OCI-LY7 (cell line): ENCODE data around the gene VASH1. TPM values are rescaled to one million over a fixed set of nuclear protein-coding genes. Genes with fewer than 3 reads are reported as not detected.

Source experiments
- BruUV-seq: library from RNA; stranded (reverse); fragments of 400-500 nt; replicated peaks from 2 replicates; lab custom pipeline; 2021; lab: Mats Ljungman, UMichigan
- CTCF ChIA-PET: fragments of 300-600 bp; sonication (Branson Sonifier 250); formaldehyde crosslinking; loops from one replicate; lab custom pipeline; 2022; ENCODE audit warnings: antibody characterized with exemption; ENCODE audit not compliant: unreplicated experiment; lab: Charles Lee
- POLR2A ChIA-PET: fragments of 300-600 bp; sonication (Branson Sonifier 250); formaldehyde crosslinking; loops from one replicate; lab custom pipeline; 2022; ENCODE audit warnings: antibody characterized with exemption; lab: Charles Lee
- DNase-seq: peaks from one replicate; pipeline ENCODE4 v3.0.0-alpha.2; 2015; ENCODE audit warnings: low spot score
- H2AFZ ChIP-seq: fragments of 200-600 bp; sonication (generic), shearing (Covaris generic); 2 replicates; pipeline ENCODE4 v1.6.1; 2014; ENCODE audit warnings: mild to moderate bottlenecking, antibody characterized with exemption, low read length, moderate library complexity
- H3K27ac ChIP-seq: fragments of 200-600 bp; sonication (generic); 2 replicates; pipeline ENCODE4 v1.5.1; 2014; ENCODE audit warnings: mixed run types, low read depth, mild to moderate bottlenecking, moderate library complexity, low read length, inconsistent platforms; ENCODE audit not compliant: poor library complexity, severe bottlenecking
- H3K36me3 ChIP-seq: fragments of 200-600 bp; sonication (generic); 2 replicates; pipeline ENCODE4 v1.6.1; 2014; ENCODE audit warnings: mild to moderate bottlenecking, antibody characterized with exemption, low read length, moderate library complexity, mixed read lengths; ENCODE audit not compliant: insufficient read depth
- H3K4me1 ChIP-seq: fragments of 200-600 bp; sonication (generic); 2 replicates; pipeline ENCODE4 v1.5.1; 2014; ENCODE audit warnings: mild to moderate bottlenecking, low read length; ENCODE audit not compliant: insufficient read depth, poor library complexity, severe bottlenecking
- H3K4me2 ChIP-seq: fragments of 200-600 bp; sonication (generic); 2 replicates; pipeline ENCODE4 v1.6.1; 2014; ENCODE audit warnings: mild to moderate bottlenecking, low read length
- H3K4me3 ChIP-seq: fragments of 200-600 bp; sonication (generic); 2 replicates; pipeline ENCODE4 v1.5.1; 2014; ENCODE audit warnings: mild to moderate bottlenecking, low read depth, low read length; ENCODE audit not compliant: poor library complexity, severe bottlenecking
- H3K79me2 ChIP-seq: fragments of 200-600 bp; sonication (generic); 2 replicates; pipeline ENCODE4 v1.6.1; 2016; ENCODE audit warnings: low read depth, mild to moderate bottlenecking, low read length, moderate library complexity, mixed read lengths; ENCODE audit not compliant: insufficient read depth
- H3K9me2 ChIP-seq: fragments of 200-600 bp; sonication (generic); 2 replicates; pipeline ENCODE4 v1.6.1; 2016; ENCODE audit warnings: mild to moderate bottlenecking, low read length, mixed read lengths; ENCODE audit not compliant: insufficient read depth
- H3K9me3 ChIP-seq: fragments of 200-600 bp; sonication (generic); 2 replicates; pipeline ENCODE4 v1.6.1; 2014; ENCODE audit warnings: mild to moderate bottlenecking, mixed run types, low read length, mixed read lengths
- H4K20me1 ChIP-seq: fragments of 200-600 bp; sonication (generic); 2 replicates; pipeline ENCODE4 v1.6.1; 2014; ENCODE audit warnings: mild to moderate bottlenecking, antibody characterized with exemption, low read length, moderate library complexity, mixed read lengths; ENCODE audit not compliant: insufficient read depth
- CTCF ChIP-seq: fragments of 200-600 bp; sonication (generic); conservative IDR thresholded peaks from 2 replicates; pipeline ENCODE4 v1.5.1; 2014; ENCODE audit warnings: mild to moderate bottlenecking, antibody characterized with exemption, low read length, moderate library complexity, mixed read lengths
- EZH2phosphoT487 ChIP-seq: fragments of 200-600 bp; sonication (generic); IDR thresholded peaks from 2 replicates; pipeline ENCODE4 v1.6.1; 2018; ENCODE audit warnings: low read depth, borderline replicate concordance, mild to moderate bottlenecking, mixed run types, antibody characterized with exemption, low read length, moderate library complexity, mixed read lengths
- intact Hi-C: fragments of 100-400 bp; cut with micrococcal nuclease; formaldehyde crosslinking; loops from one replicate; pipeline ENCODE4 v1.10.0; 2022; ENCODE audit not compliant: unreplicated experiment
- total RNA-seq, 2 experiments: library from RNA; depleted of rRNA in 1 of 2; stranded (reverse); fragments of >200 nt in 1 of 2; shearing (Covaris generic) in 1 of 2; gene quantifications; 2 replicates each; pipeline ENCODE4 v1.2.3, GENCODE V29; 2014 to 2022

The VASH1 gene
- total RNA-seq, 2 experiments from 2014 or later, result not detected

GRCh38 chr14:76736514-76736913 lies 24.8 kb upstream of the VASH1 start:
- peaks cover 13% of the 10 kb centered on the region; the same call in 1 of the 2 replicates for H3K9me3 ChIP-seq
- no peak overlapping the region for H2AFZ ChIP-seq
- intact Hi-C loops, result no loop called here
- no peak overlapping the region for H3K27ac ChIP-seq
- ChIA-PET POLR2A (no interaction called here), CTCF (no interaction called here)
- no peak overlapping the region for H3K4me2 ChIP-seq
- no TSS peak for BruUV-seq
- no peaks in the 10 kb centered on the region for H3K4me1 ChIP-seq
- no peaks in the 10 kb centered on the region for H3K9me2 ChIP-seq
- H3K4me3 ChIP-seq, result no peak overlapping the region
- no peak for DNase-seq
- no peak for TF ChIP-seq EZH2phosphoT487
- no peaks in the 10 kb centered on the region for H3K79me2 ChIP-seq
- no peaks in the 10 kb centered on the region for H4K20me1 ChIP-seq
- no peaks in the 10 kb centered on the region for H3K36me3 ChIP-seq

GRCh38 chr14:76741074-76741473 lies 20.2 kb upstream of the VASH1 start:
- no TSS peak for BruUV-seq
- POLR2A ChIA-PET, result no interaction called here
- no peak for TF ChIP-seq EZH2phosphoT487
- no peak for TF ChIP-seq CTCF

GRCh38 chr14:76742185-76742584 lies 19.1 kb upstream of the VASH1 start:
- Histone ChIP-seq H3K4me1 (no peaks in the 10 kb centered on the region), H3K4me3 (no peak overlapping the region), H2AFZ (no peak overlapping the region), H3K9me2 (no peaks in the 10 kb centered on the region), H3K79me2 (no peaks in the 10 kb centered on the region), H3K9me3 (peaks cover 19% of the 10 kb centered on the region; the same call in 1 of the 2 replicates), H3K4me2 (no peak overlapping the region), H3K36me3 (no peaks in the 10 kb centered on the region), H3K27ac (no peak overlapping the region), H4K20me1 (no peaks in the 10 kb centered on the region)
- ChIA-PET CTCF (no interaction called here), POLR2A (no interaction called here)
- DNase-seq, result no peak
- intact Hi-C loops, result no loop called here
- no TSS peak for BruUV-seq
- TF ChIP-seq EZH2phosphoT487 (no peak), CTCF (no peak)

More at GRCh38 chr14:76741074-76741473, 20.2 kb upstream of the VASH1 start:
- Histone ChIP-seq H3K4me3 (no peak overlapping the region), H3K4me1 (no peaks in the 10 kb centered on the region), H3K9me3 (peaks cover 19% of the 10 kb centered on the region; the same call in 1 of the 2 replicates), H2AFZ (no peak overlapping the region), H3K9me2 (no peaks in the 10 kb centered on the region), H4K20me1 (no peaks in the 10 kb centered on the region), H3K4me2 (no peak overlapping the region), H3K79me2 (no peaks in the 10 kb centered on the region), H3K36me3 (no peaks in the 10 kb centered on the region), H3K27ac (no peak overlapping the region)
- CTCF ChIA-PET, result no interaction called here
- intact Hi-C loops, result no loop called here
- no peak for DNase-seq
